Endothelial cell of umbilical vein (primary cell): ENCODE data around the gene NPIPB2. TPM values are rescaled to one million over a fixed set of nuclear protein-coding genes. Genes with fewer than 3 reads are reported as not detected.

Source experiments
- BruUV-seq: library from RNA; stranded (reverse); fragments of 400-500 nt; replicated peaks from 2 replicates; lab custom pipeline; 2021; lab: Mats Ljungman, UMichigan
- CTCF ChIA-PET: fragments of 300-600, 350-600 bp; sonication (Branson Sonifier 250); formaldehyde crosslinking; loops from one replicate; lab custom pipeline; 2021; ENCODE audit warnings: antibody characterized with exemption, inconsistent platforms; lab: Charles Lee
- POLR2A ChIA-PET: fragments of 300-600, 350-600 bp; sonication (Branson Sonifier 250); formaldehyde crosslinking; loops from one replicate; lab custom pipeline; 2021; ENCODE audit warnings: antibody characterized with exemption, inconsistent platforms; lab: Charles Lee
- DNase-seq: peaks from one replicate; pipeline ENCODE4 v3.0.0-alpha.2; 2011; ENCODE audit warnings: low read depth, low spot score
- FAIRE-seq: peaks from 2 replicates; lab custom pipeline; 2011; peaks lifted over from hg19 to GRCh38; lab: Jason Lieb, UNC
- H2AFZ ChIP-seq: 2 replicates; pipeline ENCODE4 v1.6.0; 2012; ENCODE audit warnings: low read depth, low read length, control low read depth, inconsistent platforms
- H3K27ac ChIP-seq: 2 replicates; pipeline ENCODE4 v1.5.1; 2011; ENCODE audit warnings: low read depth, mild to moderate bottlenecking, control low read depth, low read length, moderate library complexity; ENCODE audit not compliant: insufficient read depth
- H3K27me3 ChIP-seq, 2 experiments: 2 replicates each; pipeline versions ENCODE4 v1.6.0 to v1.6.1; 2011; ENCODE audit warnings: low read length in 2 of 2, mixed read lengths in 1 of 2; ENCODE audit not compliant: control insufficient read depth in 2 of 2, insufficient read depth in 2 of 2
- H3K36me3 ChIP-seq, 2 experiments: 2 replicates in 1 of 2; 3 replicates in 1 of 2; pipeline ENCODE4 v1.5.1; 2011; ENCODE audit warnings: low read length in 2 of 2, mild to moderate bottlenecking in 1 of 2, moderate library complexity in 1 of 2; ENCODE audit not compliant: control insufficient read depth in 2 of 2, insufficient read depth in 2 of 2; ENCODE audit errors: extremely low read depth in 1 of 2
- H3K4me1 ChIP-seq: 3 replicates; pipeline ENCODE4 v1.5.1; 2011; ENCODE audit warnings: mild to moderate bottlenecking, low read length; ENCODE audit not compliant: control insufficient read depth, insufficient read depth; ENCODE audit errors: extremely low read depth
- H3K4me2 ChIP-seq: 2 replicates; pipeline ENCODE4 v1.6.1; 2011; ENCODE audit warnings: low read length, control low read depth, mixed read lengths; ENCODE audit not compliant: insufficient read depth
- H3K4me3 ChIP-seq, 3 experiments: fragments of 200-600 bp in 1 of 3; sonication (generic), shearing (Covaris generic) in 1 of 3; replicated peaks in 1 of 3; 2 replicates each; pipeline ENCODE4 v1.5.1; 2011 to 2016; ENCODE audit warnings: control low read depth in 3 of 3, low read length in 3 of 3, mild to moderate bottlenecking in 2 of 3, inconsistent platforms in 1 of 3, low read depth in 1 of 3, moderate library complexity in 1 of 3; ENCODE audit not compliant: insufficient read depth in 1 of 3
- H3K79me2 ChIP-seq: 2 replicates; pipeline ENCODE4 v1.6.0; 2012; ENCODE audit warnings: low read length, inconsistent platforms; ENCODE audit not compliant: control insufficient read depth, insufficient read depth
- H3K9ac ChIP-seq: replicated peaks from 2 replicates; pipeline ENCODE3; 2011; ENCODE audit warnings: low read length, control low read depth; ENCODE audit not compliant: insufficient read depth; ENCODE audit errors: extremely low read depth
- H3K9me1 ChIP-seq: replicated peaks from 3 replicates; pipeline ENCODE4 v1.6.0; 2011; ENCODE audit warnings: mild to moderate bottlenecking, low read length; ENCODE audit not compliant: control insufficient read depth, insufficient read depth; ENCODE audit errors: extremely low read depth
- H3K9me3 ChIP-seq: replicated peaks from 2 replicates; pipeline ENCODE4 v1.5.1; 2012; ENCODE audit warnings: low read length, inconsistent platforms; ENCODE audit not compliant: control insufficient read depth, insufficient read depth
- H4K20me1 ChIP-seq: replicated peaks from 2 replicates; pipeline ENCODE3; 2011; ENCODE audit warnings: mild to moderate bottlenecking, low read length; ENCODE audit not compliant: control insufficient read depth, insufficient read depth; ENCODE audit errors: extremely low read depth
- CTCF ChIP-seq, 2 donors: IDR thresholded peaks; 1 replicate in 1 of 2; 2 replicates in 1 of 2; pipeline ENCODE4 v1.5.1; 2011; ENCODE audit warnings: low read length in 2 of 2, mild to moderate bottlenecking in 2 of 2, moderate library complexity in 2 of 2, control low read depth in 1 of 2, inconsistent platforms in 1 of 2, low read depth in 1 of 2; ENCODE audit not compliant: insufficient read depth in 1 of 2; ENCODE audit errors: extremely low read depth in 1 of 2
- EZH2 ChIP-seq: IDR thresholded peaks from 2 replicates; pipeline ENCODE4 v1.6.1; 2012; ENCODE audit warnings: borderline replicate concordance, low read depth, mild to moderate bottlenecking, moderate library complexity, low read length, inconsistent platforms; ENCODE audit not compliant: severe bottlenecking
- FOS ChIP-seq: IDR thresholded peaks from 2 replicates; pipeline ENCODE4 v1.6.1; 2011; ENCODE audit warnings: mild to moderate bottlenecking, low read length, moderate library complexity, borderline replicate concordance; ENCODE audit not compliant: insufficient read depth
- GATA2 ChIP-seq: IDR thresholded peaks from 2 replicates; pipeline ENCODE4 v1.7.0; 2011; ENCODE audit warnings: low read depth, mild to moderate bottlenecking, moderate library complexity, mixed read lengths, low read length; ENCODE audit not compliant: insufficient read length, insufficient read depth
- JUN ChIP-seq: IDR thresholded peaks from 2 replicates; pipeline ENCODE4 v1.6.1; 2011; ENCODE audit warnings: borderline replicate concordance, low read depth; ENCODE audit not compliant: insufficient read length, insufficient read depth
- MAX ChIP-seq: IDR thresholded peaks from 2 replicates; pipeline ENCODE4 v1.6.1; 2011; ENCODE audit not compliant: insufficient read depth, insufficient read length
- MYC ChIP-seq: IDR thresholded peaks from one replicate; pipeline ENCODE4 v1.6.1; 2011; ENCODE audit warnings: mild to moderate bottlenecking, low read depth, low read length
- POLR2A ChIP-seq: IDR thresholded peaks from 2 replicates; pipeline ENCODE4 v1.6.1; 2012; ENCODE audit warnings: low read depth, mild to moderate bottlenecking, control low read depth, low read length
- POLR2AphosphoS5 ChIP-seq: IDR thresholded peaks from 2 replicates; pipeline ENCODE4 v1.6.1; 2012; ENCODE audit warnings: low read depth, mild to moderate bottlenecking, control low read depth, low read length, moderate library complexity; ENCODE audit not compliant: insufficient read depth
- dilution Hi-C: fragments of 300-500 bp; cut with MboI; formaldehyde crosslinking; loops from one replicate; pipeline ENCODE4 v1.15.0; 2019; ENCODE audit warnings: low sequenced_read_pairs; ENCODE audit not compliant: extremely low pct_ligation_motif_present
- intact Hi-C: fragments of 100-400 bp; cut with micrococcal nuclease; formaldehyde crosslinking; loops from one replicate; pipeline ENCODE4 v1.10.0; 2022
- polyA plus RNA-seq, 4 experiments: library from polyadenylated mRNA; depleted of rRNA in 3 of 4; stranded (reverse) in 3 of 4; unstranded in 1 of 4; fragments of >200 nt; gene quantifications; 2 replicates each; pipeline versions ENCODE4 v1.2.1 to v1.2.3, GENCODE V29; 2011 to 2012; ENCODE audit warnings: missing spikeins in 1 of 4
- total RNA-seq: library from RNA; stranded (reverse); gene quantifications from 2 replicates; pipeline ENCODE4 v1.2.3, GENCODE V29; 2021

The NPIPB2 gene
- total and polyA plus RNA-seq, 2 donors (not counting 3 experiments of a cell fraction or from before 2014, with no cell fraction given), result 5.8 to 15.4 TPM

- ChIA-PET POLR2A (no interaction called here), CTCF (interaction anchor here (1.0 kb wide), 2 partner anchors 9 to 181 kb away, joined by 3 to 4 read pairs; no protein-coding TSS in a partner anchor)
- no peaks in the 10 kb centered on the region for H3K9me3 ChIP-seq
- peaks cover 7 to 22% of the 10 kb centered on the region in 2 experiments for H3K36me3 ChIP-seq
- FAIRE-seq (no peak), DNase-seq (no peak)
- peaks cover 3% of the 10 kb centered on the region for H3K79me2 ChIP-seq
- no peaks in the 10 kb centered on the region for H3K4me1 ChIP-seq
- intact Hi-C loops (no loop called here), dilution Hi-C loops (no loop called here)
- TF ChIP-seq MAX, result no peak
- TF ChIP-seq GATA2, result no peak
- TF ChIP-seq FOS, result no peak
- no peak for TF ChIP-seq EZH2
- no peak for TF ChIP-seq MYC
- no peak for TF ChIP-seq JUN
- TF ChIP-seq POLR2A, result no peak
- no peak for TF ChIP-seq POLR2AphosphoS5
- TF ChIP-seq CTCF (IDR thresholded peaks at IDR 0.05; ENCODE audit: extremely low read depth in 1 of 2, insufficient read depth in 1 of 2, low read depth in 1 of 2, low read length in 2 of 2), result no peak
- H3K9ac ChIP-seq, result no peak overlapping the region
- no TSS peak for BruUV-seq
- H3K27ac ChIP-seq, result no peak overlapping the region
- H3K4me2 ChIP-seq, result no peak overlapping the region
- H2AFZ ChIP-seq, result no peak overlapping the region
- H3K9me1 ChIP-seq, result no peaks in the 10 kb centered on the region
- no peaks in the 10 kb centered on the region for H4K20me1 ChIP-seq
- no peaks in the 10 kb centered on the region for H3K27me3 ChIP-seq
- no peak overlapping the region for H3K4me3 ChIP-seq
These were observed 55.0 kb downstream of the NPIPB2 start for GRCh38 chr16:11886881-11887280.
